ENCODE measurements around the gene SYT2. TPM values are rescaled to one million over a fixed set of nuclear protein-coding genes. Genes with fewer than 3 reads are reported as not detected.

Gene SYT2
- total RNA-seq, 2 experiments from 2014 or later: not detected

DNA sequence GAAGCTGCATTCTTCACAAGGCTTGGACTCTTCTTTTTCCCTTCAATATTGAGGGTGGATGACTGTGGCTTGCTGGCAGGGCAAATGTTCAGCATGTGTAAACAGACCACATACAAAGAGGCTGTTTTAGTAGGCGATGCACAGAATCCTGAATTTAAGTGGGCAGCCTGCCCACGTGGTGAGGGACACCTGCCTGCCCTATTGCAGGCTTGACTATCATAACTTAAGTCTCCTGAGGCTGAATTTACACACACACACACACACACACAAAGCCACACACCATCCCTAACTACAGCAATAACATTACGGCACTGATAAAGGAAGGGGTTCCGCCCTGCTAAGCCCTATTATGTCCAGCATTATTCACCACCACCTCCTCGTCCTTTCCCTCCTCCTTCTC lies 15.9 kb downstream of the SYT2 start:
- no peak overlapping the region for H3K27ac Mint-ChIP-seq
- H3K36me3 Mint-ChIP-seq: no peaks in the 10 kb centered on the region
- DNase-seq (no peak), ATAC-seq (ENCODE audit: low read depth) (no peak)
- H3K4me3 Mint-ChIP-seq: no peak overlapping the region
- H3K9me3 Mint-ChIP-seq: no peaks in the 10 kb centered on the region
- peaks cover 6% of the 10 kb centered on the region for H3K4me1 Mint-ChIP-seq
- POLR2A ChIA-PET: no interaction called here
- peaks cover 38% of the 10 kb centered on the region for H3K27me3 Mint-ChIP-seq

DNA sequence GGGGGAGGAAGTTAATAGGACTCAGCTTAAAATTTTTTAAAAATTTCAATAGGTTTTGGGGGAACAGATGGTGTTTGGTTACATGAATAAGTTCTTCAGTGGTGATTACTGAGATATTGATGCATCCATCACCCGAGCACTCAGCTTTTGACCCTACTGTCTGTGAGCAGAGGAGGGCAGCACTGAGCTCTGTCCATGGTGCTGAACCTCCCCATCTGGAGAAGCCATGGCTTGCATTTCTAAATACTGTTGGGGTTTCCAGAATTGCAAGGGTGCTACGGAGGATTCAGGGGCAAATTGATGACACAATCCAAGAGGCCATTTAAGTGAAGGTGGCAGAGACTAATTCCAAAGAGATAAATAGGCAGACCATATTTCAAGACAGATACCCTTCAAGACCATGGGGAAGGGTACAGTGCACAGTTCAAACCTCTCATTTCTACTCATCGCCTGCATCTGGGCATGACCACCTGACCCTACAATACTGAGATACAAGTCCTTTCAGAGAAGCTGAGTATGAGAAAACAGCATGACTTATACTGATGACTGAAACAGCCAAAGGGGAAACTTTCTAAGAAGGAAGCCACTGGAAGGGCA lies 17.2 kb downstream of the SYT2 start:
- Mint-ChIP-seq H3K27me3 (peaks cover 33% of the 10 kb centered on the region), H3K4me3 (no peak overlapping the region), H3K9me3 (no peaks in the 10 kb centered on the region), H3K27ac (no peak overlapping the region), H3K4me1 (peaks cover under 1% of the 10 kb centered on the region), H3K36me3 (no peaks in the 10 kb centered on the region)
- POLR2A ChIA-PET: no interaction called here
- peak; percentile 71 for DNase-seq
- peak; percentile 78 for ATAC-seq (ENCODE audit: low read depth)

DNA sequence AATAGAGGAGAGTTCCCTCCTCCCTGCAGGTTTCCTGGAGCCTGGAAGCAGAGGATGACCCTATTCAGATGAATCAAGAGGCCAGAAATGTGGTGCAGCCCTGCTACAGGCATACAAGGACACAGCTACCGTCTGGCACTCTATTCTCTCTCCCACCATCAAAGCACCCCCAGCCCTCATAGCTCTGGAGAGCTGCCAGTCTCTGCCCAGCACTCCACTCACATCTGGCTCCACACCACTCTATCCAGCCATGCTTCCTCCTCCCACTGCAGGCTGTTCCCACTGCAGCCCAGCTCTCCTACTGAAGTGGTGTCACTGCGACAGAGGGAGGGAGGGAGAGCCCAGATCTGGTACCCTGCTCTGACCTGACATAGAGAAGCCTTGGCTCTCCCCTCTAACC lies 18.4 kb downstream of the SYT2 start:
- Mint-ChIP-seq H3K27ac (no peak overlapping the region), H3K36me3 (no peaks in the 10 kb centered on the region), H3K4me1 (no peaks in the 10 kb centered on the region), H3K9me3 (no peaks in the 10 kb centered on the region), H3K27me3 (peaks cover 28% of the 10 kb centered on the region), H3K4me3 (no peak overlapping the region)
- no peak for DNase-seq
- ATAC-seq (ENCODE audit: low read depth): no peak
- POLR2A ChIA-PET: no interaction called here

DNA sequence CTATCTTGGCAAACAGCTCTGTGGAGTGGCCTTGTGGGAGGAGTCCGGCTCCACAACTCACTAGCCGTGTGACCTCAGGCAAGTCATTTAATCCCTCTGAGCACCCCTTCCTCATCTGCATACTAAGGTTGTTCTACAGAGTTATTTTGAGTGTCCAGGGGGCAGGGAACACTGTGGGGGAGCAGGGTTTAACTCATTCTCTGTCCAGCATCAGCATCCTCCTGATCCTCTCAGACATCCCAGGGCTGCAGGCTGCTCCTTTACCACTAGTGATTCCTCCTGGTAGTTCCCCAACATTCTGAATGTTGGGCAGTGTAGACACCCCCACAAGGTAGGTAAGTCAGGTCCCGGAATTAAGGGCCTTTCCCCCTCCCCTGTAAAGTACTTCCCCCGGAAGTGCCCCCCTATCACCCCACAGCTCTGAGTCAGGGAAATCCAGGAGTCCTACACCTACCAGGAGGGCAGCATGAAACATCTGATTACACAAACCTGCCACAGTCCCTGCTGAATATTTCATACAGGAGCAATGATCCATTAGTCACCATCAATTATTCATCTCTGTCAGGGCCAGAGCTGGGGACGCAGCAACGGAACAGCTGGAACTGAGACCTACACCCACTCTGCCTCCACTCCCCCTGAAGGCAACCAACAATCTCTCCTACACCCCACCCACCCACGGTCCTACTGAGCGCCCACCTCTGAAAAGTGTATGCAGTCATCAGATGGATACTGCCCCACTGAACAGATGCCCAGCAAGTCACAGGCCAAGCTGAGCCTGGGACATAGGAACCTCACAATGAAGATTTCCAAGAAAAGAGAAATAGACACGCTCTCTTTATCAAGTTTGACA lies 20.5 kb downstream of the SYT2 start:
- ATAC-seq (ENCODE audit: low read depth): no peak
- H3K4me3 Mint-ChIP-seq: no peak overlapping the region
- H3K27me3 Mint-ChIP-seq: peaks cover 14% of the 10 kb centered on the region
- POLR2A ChIA-PET: no interaction called here
- no peaks in the 10 kb centered on the region for H3K9me3 Mint-ChIP-seq
- H3K36me3 Mint-ChIP-seq: no peaks in the 10 kb centered on the region
- DNase-seq: no peak
- H3K4me1 Mint-ChIP-seq: no peaks in the 10 kb centered on the region
- H3K27ac Mint-ChIP-seq: no peak overlapping the region

DNA sequence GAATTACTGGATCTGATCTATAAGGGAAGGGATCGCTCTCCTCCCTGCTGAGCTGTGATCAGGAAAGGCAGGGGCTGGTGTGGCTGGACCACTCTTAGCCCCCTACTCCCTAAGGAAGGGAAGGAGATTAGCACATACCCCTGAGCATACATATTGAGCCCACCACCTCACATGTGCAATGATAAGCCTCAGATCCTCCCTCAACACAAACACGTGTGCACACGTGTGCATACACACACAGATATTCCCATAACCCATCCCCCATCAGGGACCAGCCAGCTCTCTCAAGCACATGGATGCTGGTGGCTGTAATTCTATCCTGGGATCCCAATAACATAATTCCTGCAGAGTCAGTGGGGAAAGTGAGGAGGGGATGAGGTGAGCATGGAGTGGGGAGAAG lies 21.2 kb downstream of the SYT2 start:
- Mint-ChIP-seq H3K36me3 (no peaks in the 10 kb centered on the region), H3K9me3 (no peaks in the 10 kb centered on the region), H3K4me3 (no peak overlapping the region), H3K27ac (no peak overlapping the region), H3K4me1 (no peaks in the 10 kb centered on the region), H3K27me3 (peaks cover 18% of the 10 kb centered on the region)
- POLR2A ChIA-PET: no interaction called here
- DNase-seq: no peak
- no peak for ATAC-seq (ENCODE audit: low read depth)

DNA sequence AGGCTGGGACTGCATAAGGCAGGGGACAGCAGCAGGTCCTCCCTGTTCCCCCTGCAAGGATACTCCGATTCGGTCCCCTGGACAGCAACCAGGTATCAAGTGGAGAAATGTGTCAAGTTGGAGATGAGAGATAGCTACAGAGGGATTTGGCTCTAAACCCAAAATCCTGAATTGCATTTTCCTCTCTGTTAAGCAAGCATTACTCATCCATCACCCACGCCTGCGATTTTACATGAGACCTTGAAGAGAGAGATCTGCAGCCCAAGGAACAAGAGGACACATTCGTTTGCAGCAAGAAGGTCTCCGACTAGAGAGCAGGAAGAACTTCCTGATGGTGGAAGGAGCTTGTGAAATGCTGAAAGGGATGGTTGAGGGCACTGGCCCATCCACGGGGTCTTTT lies 21.9 kb downstream of the SYT2 start:
- H3K4me3 Mint-ChIP-seq: no peak overlapping the region
- ATAC-seq (ENCODE audit: low read depth) (no peak), DNase-seq (no peak)
- no peak overlapping the region for H3K27ac Mint-ChIP-seq
- POLR2A ChIA-PET: no interaction called here
- peaks cover 16% of the 10 kb centered on the region for H3K27me3 Mint-ChIP-seq
- no peaks in the 10 kb centered on the region for H3K36me3 Mint-ChIP-seq
- no peaks in the 10 kb centered on the region for H3K9me3 Mint-ChIP-seq
- H3K4me1 Mint-ChIP-seq: no peaks in the 10 kb centered on the region

DNA sequence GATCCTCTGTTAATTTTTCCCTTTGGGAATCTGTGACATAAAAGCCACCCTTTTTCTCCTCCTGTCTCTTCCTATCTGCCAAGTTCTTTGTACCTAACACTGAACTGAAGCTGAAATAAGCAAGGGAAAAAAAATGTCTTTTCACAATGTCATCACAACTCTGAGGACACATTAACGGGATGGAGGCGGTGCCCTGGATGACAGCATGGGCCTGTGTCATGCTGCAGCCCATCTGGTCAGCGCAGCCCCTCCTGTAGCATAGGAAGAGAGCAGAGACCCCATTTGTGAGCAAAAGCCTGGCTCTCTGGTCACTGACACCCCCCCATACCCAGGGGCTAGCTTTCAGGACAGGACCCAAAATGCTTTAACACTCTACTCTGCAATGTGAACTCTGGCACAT lies 22.5 kb downstream of the SYT2 start:
- no peak for DNase-seq
- no peaks in the 10 kb centered on the region for H3K9me3 Mint-ChIP-seq
- no peak overlapping the region for H3K4me3 Mint-ChIP-seq
- H3K27ac Mint-ChIP-seq: no peak overlapping the region
- no peak for ATAC-seq (ENCODE audit: low read depth)
- H3K4me1 Mint-ChIP-seq: no peaks in the 10 kb centered on the region
- H3K36me3 Mint-ChIP-seq: no peaks in the 10 kb centered on the region
- POLR2A ChIA-PET: no interaction called here
- H3K27me3 Mint-ChIP-seq: peaks cover 16% of the 10 kb centered on the region

DNA sequence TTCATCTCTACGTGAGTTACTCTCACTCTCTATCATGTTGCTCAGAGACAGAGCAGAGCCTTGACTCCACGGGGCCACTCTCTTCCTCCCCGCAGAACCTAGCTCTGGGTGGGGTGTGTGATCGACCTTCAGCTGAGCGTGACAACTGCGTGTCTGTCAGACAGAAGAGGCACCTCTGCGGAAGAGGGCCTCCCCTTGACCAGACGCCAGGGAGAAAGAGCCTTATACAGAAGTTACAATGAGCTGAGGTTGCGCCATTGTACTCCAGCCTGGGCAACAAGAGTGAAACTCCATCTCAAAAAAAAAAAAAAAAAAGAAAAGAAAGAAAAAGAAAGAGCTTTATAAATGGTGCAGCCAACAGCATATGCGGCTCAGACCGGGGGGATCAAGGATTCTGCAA lies 22.9 kb downstream of the SYT2 start:
- DNase-seq: no peak
- POLR2A ChIA-PET: no interaction called here
- Mint-ChIP-seq H3K27ac (no peak overlapping the region), H3K4me1 (no peaks in the 10 kb centered on the region), H3K27me3 (peaks cover 16% of the 10 kb centered on the region), H3K36me3 (no peaks in the 10 kb centered on the region), H3K4me3 (no peak overlapping the region), H3K9me3 (no peaks in the 10 kb centered on the region)
- no peak for ATAC-seq (ENCODE audit: low read depth)

DNA sequence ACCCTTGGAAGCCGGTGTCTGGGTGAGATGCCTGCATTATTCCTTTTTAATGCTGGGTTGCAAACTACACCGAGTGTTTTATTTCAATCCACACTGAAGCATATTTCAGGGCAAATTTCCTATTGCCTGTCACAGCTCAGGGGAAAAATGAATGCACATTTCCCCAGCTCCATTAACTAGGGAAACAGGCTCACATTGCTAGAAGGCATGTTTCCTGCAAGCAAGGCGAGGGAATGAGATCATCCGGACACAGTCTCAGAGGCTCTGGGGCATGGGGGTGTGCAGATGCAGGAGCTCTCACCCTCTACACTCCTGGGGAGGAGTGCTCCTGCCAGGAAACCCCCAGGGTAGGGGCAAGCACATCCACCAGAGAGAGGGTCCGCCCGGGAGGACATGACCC lies 24.6 kb downstream of the SYT2 start:
- no peak for ATAC-seq (ENCODE audit: low read depth)
- H3K36me3 Mint-ChIP-seq: no peaks in the 10 kb centered on the region
- H3K4me1 Mint-ChIP-seq: no peaks in the 10 kb centered on the region
- H3K27me3 Mint-ChIP-seq: peaks cover 16% of the 10 kb centered on the region
- no peak overlapping the region for H3K4me3 Mint-ChIP-seq
- DNase-seq: no peak
- POLR2A ChIA-PET: no interaction called here
- no peaks in the 10 kb centered on the region for H3K9me3 Mint-ChIP-seq
- no peak overlapping the region for H3K27ac Mint-ChIP-seq

DNA sequence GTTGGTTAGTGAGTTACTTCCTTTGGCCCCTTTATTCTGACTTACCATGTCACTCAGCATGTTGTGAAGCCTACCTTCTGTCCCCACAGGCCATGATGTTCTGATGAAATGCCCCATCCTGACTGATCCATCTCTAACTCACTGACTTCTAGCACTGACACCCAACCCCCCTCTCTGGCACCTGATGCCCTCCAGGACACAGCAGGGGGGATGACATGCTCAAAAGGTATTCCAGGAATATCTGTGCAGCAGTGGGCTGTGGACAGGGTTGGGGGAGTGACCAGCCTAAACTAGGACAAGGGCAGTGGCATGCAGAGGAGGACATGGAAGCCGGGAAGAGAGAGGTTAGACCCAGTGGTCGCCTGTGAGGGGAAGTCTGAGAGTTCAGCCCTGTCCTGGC lies 25.5 kb downstream of the SYT2 start:
- Mint-ChIP-seq H3K27me3 (peaks cover 19% of the 10 kb centered on the region), H3K4me1 (no peaks in the 10 kb centered on the region), H3K36me3 (no peaks in the 10 kb centered on the region), H3K27ac (no peak overlapping the region), H3K9me3 (peaks cover 1% of the 10 kb centered on the region), H3K4me3 (no peak overlapping the region)
- ATAC-seq (ENCODE audit: low read depth) (no peak), DNase-seq (no peak)
- POLR2A ChIA-PET: no interaction called here

DNA sequence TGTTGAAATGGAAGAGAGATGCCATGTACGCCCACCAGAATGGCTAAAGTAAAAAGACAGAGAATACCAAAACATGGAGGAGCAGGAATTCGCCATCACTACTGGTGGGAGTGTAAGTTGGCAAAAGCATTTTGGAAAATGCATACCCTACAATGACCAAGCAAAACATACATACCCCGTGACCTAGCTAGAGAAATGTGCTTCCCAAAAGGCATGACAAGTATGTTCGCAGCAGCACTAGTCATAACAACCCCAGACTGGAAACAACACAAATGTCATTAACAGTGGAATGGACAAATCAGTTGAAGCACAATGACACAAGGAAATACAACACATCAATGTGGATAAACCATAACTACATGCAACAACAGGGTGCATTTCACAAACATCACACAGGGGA lies 27.2 kb downstream of the SYT2 start:
- H3K4me1 Mint-ChIP-seq: no peaks in the 10 kb centered on the region
- H3K27ac Mint-ChIP-seq: no peak overlapping the region
- peaks cover 7% of the 10 kb centered on the region for H3K9me3 Mint-ChIP-seq
- peaks cover 26% of the 10 kb centered on the region for H3K27me3 Mint-ChIP-seq
- POLR2A ChIA-PET: no interaction called here
- H3K4me3 Mint-ChIP-seq: no peak overlapping the region
- no peaks in the 10 kb centered on the region for H3K36me3 Mint-ChIP-seq
- ATAC-seq (ENCODE audit: low read depth): no peak
- no peak for DNase-seq

DNA sequence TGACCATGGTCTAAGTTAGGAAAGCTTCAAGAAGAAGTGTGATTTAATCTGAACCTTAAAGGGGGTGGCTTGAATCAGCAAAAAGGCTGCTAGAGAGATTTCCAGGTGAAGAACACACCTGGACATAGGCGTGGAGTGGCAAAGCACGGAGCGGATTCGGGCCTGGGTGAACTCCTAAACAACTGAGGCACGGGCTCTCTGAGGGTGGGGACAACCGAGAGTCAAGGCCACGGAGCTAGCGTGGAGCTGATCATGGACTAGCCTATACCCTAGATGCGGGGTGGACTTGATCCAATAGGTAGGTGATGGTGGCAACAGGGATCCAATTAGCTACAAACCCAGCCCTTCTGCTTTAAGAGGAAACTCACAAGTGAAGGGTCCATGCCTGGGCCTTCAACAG lies 27.8 kb downstream of the SYT2 start:
- POLR2A ChIA-PET: no interaction called here
- Mint-ChIP-seq H3K4me3 (no peak overlapping the region), H3K9me3 (peaks cover 7% of the 10 kb centered on the region), H3K4me1 (no peaks in the 10 kb centered on the region), H3K27me3 (peaks cover 26% of the 10 kb centered on the region), H3K36me3 (no peaks in the 10 kb centered on the region), H3K27ac (no peak overlapping the region)
- no peak for ATAC-seq (ENCODE audit: low read depth)
- no peak for DNase-seq

DNA sequence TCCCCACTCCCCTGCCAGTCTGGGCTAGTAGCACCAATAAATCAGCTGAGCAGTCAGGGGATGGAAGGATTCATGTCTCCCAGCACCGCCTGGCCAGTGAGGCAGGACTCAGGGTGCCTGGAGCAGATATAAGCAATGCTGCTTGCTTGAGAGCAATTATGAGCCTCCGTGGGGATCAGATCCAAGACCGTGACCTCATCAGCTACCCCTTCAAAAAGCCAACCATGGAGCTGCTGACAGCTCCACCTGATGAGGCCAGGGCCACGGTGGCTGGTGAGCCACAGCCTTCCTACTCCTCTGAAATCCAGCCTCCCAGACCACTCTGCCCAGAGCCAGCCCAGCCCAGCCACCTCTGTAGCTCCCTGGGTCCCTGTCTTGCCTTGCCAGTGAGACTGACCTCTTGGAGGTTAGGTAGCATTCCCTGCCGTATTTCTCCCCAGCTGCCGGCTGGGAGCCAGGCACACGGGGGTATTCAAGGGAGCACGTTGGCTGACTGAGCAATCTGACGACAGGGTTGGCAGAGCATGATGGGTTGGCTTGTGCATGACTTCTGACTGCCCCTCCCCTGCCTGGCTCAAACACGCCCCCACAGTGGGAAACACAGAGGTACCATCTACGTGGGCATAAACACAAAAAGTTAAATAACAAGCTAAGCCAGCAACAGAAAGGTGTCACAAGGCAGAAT lies 28.4 kb downstream of the SYT2 start:
- no peaks in the 10 kb centered on the region for H3K36me3 Mint-ChIP-seq
- H3K27me3 Mint-ChIP-seq: peaks cover 25% of the 10 kb centered on the region
- no peak overlapping the region for H3K4me3 Mint-ChIP-seq
- ATAC-seq (ENCODE audit: low read depth): no peak
- peaks cover 7% of the 10 kb centered on the region for H3K9me3 Mint-ChIP-seq
- no peaks in the 10 kb centered on the region for H3K4me1 Mint-ChIP-seq
- no peak overlapping the region for H3K27ac Mint-ChIP-seq
- no peak for DNase-seq
- POLR2A ChIA-PET: no interaction called here

Measured in activated naive CD8-positive, alpha-beta T cell treated with anti-CD3 and anti-CD28 coated beads, Interleukin-2, amount 10 ng/mL, durations not matched to agents 7 days and 5 days (primary cell).